GM19099 (cell line): ENCODE results near the gene ACSF3.

Source experiments
- POLR2A ChIP-seq: IDR thresholded peaks from 3 replicates; pipeline ENCODE4 v1.6.1; 2011; ENCODE audit warnings: low read depth; ENCODE audit not compliant: insufficient read length; ENCODE audit errors: extremely low read depth

ACSF3 gene

GRCh38 chr16:89093602-89094251 lies at the start of gene ACSF3:
Gene ACSF3, plus strand, starts transcription at chr16:89093852. Its CDS starts 6,830 bp downstream, at chr16:89100682.
- peak; percentile 80 for TF ChIP-seq POLR2A

GRCh38 chr16:89044418-89045180 lies 49.1 kb upstream of the ACSF3 start:
- TF ChIP-seq POLR2A: no peak

- no peak for TF ChIP-seq POLR2A
Observed at GRCh38 chr16:89045181-89045815, 48.4 kb upstream of the ACSF3 start.

- TF ChIP-seq POLR2A: no peak
Observed at GRCh38 chr16:89045881-89046280, 47.8 kb upstream of the ACSF3 start.

- no peak for TF ChIP-seq POLR2A
Observed at GRCh38 chr16:89046491-89046890, 47.2 kb upstream of the ACSF3 start.

- TF ChIP-seq POLR2A: no peak
Observed at GRCh38 chr16:89047331-89048089, 46.1 kb upstream of the ACSF3 start.

- TF ChIP-seq POLR2A: no peak
Observed at GRCh38 chr16:89048090-89048725, 45.4 kb upstream of the ACSF3 start.

- TF ChIP-seq POLR2A: no peak
Observed at GRCh38 chr16:89048871-89049422, 44.7 kb upstream of the ACSF3 start.

GRCh38 chr16:89049484-89050118 lies 44.1 kb upstream of the ACSF3 start:
- TF ChIP-seq POLR2A: no peak

- TF ChIP-seq POLR2A: no peak
Observed at GRCh38 chr16:89050119-89050867, 43.4 kb upstream of the ACSF3 start.

GRCh38 chr16:89050868-89051311 lies 42.8 kb upstream of the ACSF3 start:
- no peak for TF ChIP-seq POLR2A

- no peak for TF ChIP-seq POLR2A
Observed at GRCh38 chr16:89051521-89052166, 42.0 kb upstream of the ACSF3 start.
